Stimulated activated CD4-positive, alpha-beta T cell treated with anti-CD3 and anti-CD28 coated beads, Interleukin-4, amount 100 ng/mL, for 4 hours (primary cell): Measurements from ENCODE around the gene SHROOM3.
"Not testable (repeated sequence)": the region's sequence is repeated elsewhere in the genome, so short reads cannot be mapped to it uniquely, and the experiment has no call there.

Source experiments
- DNase-seq, 2 experiments: peaks; one replicate each; pipeline ENCODE4 v3.0.0-alpha.2; 2020

The SHROOM3 gene

GRCh38 chr4:76434901-76435527 lies at the start of gene SHROOM3:
TSS of gene SHROOM3 (plus strand) at chr4:76435229. CDS start at chr4:76436053, 824 bp downstream.
- DNase-seq = no peak

DNA sequence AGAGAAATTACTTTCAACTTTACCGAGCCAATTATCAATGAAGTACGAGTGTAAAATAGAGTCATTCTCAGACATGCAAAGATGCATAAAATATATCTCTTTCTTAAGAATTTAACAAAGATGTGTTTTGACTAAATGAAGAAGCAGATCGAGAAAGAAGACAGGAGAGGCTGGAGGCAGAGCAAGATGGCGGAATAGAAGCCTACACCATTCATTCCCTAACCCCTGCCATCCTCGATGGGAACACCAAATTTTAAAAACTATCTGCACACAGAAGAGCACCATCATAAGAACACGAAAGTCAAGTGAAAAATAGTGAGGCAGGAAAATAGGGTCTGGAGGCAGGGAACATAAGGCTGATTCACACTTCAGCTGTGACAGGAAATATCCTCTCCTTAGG lies 49.1 kb upstream of the SHROOM3 start:
- no peak for DNase-seq

DNA sequence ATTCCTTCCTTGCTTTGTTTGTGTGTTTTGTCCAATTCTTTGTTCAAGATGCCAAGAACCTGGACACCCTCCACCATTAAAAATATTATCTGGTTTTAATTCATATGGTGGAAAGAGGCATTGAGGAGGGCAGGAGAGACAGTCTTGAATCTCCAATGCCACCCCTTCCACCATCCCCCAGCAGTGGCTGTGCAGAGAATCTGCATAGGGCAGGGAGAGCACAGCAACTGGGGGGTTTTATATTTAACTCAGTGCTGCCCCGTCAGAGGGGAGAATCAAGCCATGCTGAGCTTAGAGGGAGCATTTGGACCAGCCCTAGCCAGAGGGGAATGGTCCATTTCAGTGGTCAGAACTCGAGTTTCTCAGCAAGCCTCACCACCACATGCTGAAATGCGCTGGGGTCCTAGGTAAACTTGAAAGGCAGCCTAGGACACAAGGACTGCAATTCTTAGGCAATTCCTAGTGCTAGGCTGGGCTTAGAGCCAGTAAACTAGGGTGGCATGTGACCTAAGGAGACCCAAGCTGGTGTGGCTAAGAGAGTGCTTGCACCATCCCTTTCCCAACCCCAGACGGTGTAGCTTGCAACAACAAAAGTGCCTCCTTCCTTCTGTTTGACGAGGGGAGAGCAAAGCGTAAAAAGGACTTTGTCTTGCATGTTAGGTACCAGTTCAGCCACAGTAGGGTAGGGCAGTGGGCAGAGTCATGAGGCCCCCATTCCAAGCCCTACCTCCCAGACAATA lies 48.3 kb upstream of the SHROOM3 start:
- no peak for DNase-seq

GRCh38 chr4:76388160-76388908 lies 46.7 kb upstream of the SHROOM3 start:
- no peak for DNase-seq

DNA sequence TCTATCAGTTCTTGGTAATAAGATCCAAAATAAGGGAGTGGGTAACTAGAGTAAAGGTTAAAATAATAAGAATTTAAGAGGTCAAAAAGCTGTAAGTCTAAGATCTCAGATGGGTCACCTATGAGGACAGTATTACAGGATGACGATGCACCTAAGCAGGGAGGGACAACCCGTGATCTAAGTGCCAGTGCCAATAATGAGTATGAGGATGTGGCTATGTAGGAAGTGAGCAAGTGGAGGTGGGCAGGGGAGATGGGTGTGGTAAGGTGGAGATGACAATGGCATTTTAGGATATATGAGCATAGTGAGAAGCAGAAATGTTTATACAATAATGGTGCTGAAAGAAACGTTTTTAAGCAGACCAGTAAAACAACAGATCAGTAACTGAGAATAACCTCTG lies 33.4 kb upstream of the SHROOM3 start:
- no peak for DNase-seq

DNA sequence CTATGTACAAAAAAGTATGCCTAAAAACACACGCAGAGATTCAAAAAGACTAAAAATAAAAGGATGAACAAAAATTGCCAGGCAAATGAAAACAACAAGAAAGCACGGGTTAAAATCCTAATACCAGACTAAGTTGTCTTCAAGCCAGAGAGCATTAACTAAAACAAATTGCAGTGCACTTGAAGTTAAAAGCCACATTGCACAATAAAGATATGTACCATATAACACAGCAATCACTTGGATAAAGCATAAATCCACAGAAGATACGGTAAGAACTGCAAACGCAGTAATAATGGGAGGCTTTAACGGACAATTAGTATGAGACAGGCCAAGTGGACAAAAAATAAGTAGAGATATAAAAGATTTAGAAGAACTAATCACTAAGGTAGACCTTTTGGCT lies 28.9 kb upstream of the SHROOM3 start:
- DNase-seq = no peak

DNA sequence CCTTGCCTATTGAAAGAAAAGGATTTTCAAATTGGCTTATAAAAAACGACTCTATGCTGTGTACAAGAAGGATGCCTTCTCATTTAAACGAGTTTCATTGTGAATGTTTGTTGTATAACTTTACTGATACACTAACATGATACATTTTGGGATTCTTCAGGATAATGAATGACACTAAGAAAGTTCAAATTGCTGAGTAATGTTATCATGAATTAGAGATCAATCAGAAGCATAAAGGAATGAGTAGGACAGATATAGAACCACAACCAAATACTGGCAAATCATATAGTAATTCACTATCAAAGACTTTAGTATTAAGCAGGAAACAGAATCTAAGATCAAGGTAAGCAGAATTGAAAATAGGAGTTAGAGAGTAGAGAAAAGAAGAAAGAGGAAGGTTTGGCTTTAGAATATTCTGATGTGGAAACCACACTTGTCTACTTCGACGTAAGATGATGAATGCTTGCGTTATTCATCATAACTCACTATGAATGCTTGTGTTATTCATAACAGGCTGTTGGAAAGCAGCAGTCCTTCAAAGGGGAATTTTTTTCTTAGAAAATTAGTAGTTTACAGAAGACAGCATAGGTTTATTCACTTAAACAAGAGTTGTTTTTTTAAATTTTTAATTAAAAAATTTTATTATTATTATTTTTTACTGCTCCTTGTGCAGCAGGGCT lies 27.4 kb upstream of the SHROOM3 start:
- DNase-seq = no peak

- no peak for DNase-seq
Measured at GRCh38 chr4:76410636-76411035, 24.4 kb upstream of the SHROOM3 start.

DNA sequence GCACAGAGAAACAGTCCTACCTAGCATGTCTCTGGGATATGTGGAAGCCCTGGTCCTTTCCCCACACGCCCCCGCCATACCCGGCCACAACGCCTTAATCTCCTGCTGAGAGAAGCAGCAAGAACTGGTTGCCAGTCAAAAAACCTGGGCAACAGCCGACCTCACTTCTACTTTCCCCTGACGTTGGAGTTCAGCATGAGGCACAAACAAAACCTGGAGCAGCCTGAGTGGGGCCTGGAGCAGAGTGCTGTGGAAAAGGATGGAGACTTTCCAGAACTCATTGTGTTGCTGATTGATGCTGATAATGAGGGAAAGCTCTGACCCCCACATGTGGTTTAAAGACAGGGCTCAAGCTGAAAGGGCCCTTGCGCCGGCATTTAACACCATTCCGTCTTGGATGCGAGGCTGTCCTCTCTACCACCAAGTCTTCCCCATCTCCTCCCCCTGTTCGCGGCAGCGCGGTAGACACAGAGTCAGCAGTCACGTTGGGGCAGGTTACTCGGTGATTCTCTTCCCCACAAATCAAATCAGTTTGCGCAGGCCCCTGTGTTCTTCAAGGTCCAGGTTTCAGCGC lies 14.8 kb upstream of the SHROOM3 start:
- no peak for DNase-seq

DNA sequence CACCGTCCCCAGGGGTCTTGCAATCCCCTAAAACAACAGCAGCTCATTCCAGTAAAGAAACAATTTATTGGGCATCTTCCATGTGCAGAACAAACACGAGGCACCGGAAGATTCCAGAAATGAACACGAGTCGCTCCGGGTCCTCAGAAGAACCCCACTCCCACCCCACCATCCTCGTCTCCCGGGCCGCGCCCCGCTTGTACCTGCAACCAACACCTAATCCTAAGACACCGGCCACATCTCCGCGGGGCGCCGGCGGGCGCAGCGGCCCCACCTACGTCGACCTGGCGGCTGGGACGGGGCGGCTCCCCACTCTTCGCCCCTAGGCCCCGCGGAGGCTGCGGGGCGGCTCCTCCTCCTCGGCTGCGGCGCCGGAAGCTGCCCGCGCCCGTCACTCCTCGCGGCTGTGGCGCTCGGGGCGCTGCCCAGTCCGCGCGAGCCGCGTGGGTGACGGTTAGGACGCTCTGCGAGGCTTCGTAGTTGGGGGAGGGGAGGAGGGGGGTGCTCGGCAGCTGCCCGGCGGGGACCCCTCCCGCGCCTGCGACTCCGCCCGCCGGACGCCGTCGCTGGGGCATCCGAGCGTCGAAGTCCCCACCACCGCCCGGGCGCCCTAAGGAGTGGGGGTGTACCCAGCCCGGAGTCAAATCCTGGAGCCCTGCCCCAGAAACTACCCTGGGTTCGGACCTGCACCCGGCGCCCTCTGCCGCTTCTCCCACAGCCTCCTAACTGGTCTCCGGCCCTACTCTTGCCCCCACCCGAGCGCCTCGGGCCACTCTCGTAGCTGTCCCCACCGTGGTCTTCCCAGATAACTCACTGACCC lies 14.1 kb upstream of the SHROOM3 start, which contains the start of gene CCDC158:
Gene CCDC158, minus strand, starts transcription at position 380 of the 820 bp plus-strand sequence. CDS start 17,934 bp downstream, outside the sequence.
- peak in 1 of 2 experiments; percentile 2 for DNase-seq

- DNase-seq = not testable (repeated sequence)
Measured at GRCh38 chr4:76423159-76423558, 11.9 kb upstream of the SHROOM3 start.

- no peak for DNase-seq
Measured at GRCh38 chr4:76426272-76426671, 8.8 kb upstream of the SHROOM3 start.

GRCh38 chr4:76429636-76430035 lies 5.4 kb upstream of the SHROOM3 start:
- no peak for DNase-seq

- no peak for DNase-seq
Measured at GRCh38 chr4:76430519-76431388, 4.3 kb upstream of the SHROOM3 start.

DNA sequence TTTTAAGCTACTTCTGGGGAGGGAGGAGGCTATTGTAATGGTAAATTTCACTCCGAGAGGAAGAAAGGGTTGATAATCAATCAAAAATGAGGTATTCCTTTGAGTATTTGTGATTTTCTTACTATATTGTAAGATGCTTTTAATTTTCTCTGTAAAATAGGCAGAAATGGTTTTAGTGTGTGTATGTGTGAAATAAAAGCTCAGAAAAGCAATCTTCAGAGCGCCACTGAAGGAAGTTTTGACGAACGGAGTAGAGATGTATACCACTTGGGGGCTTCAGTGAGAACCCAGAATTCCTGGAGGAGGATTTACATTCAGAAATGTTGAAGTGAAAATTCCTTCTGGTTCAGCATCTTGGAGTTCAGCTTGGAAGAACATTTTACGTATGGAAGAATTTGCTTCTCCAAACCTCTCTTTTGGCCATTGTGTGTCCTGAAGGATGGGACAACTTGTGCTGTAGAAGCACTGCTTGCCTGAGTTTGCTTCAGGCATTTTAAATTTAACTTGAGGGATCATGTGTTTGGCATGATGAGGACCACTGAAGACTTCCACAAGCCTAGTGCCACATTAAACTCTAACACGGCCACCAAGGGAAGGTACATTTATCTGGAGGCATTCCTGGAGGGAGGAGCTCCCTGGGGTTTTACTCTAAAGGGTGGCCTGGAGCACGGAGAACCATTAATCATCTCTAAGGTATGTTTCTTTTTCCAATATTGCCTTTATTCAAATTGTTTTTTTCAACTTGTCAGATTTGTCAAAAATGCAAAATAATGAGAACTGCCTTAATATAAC lies 695 bp downstream of the SHROOM3 start:
- DNase-seq = no peak

DNA sequence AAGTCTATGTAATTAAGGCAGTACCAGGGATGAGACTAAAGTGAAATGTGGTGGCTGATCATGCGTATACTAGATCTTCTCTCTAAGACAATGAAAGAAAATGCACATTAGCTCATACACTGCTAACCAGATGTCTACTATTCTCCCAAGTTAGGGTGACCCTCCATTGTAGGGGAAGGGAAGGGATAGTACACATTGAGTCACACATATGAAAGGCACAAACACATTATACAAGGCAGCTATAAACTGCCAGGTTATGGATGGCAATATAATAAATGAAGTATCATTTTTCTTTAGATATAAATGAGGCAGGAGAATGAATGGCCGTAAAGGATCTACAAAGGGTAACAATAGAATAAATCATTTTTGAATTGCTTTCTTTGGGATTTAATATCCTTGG lies 4.5 kb downstream of the SHROOM3 start:
- no peak for DNase-seq

DNA sequence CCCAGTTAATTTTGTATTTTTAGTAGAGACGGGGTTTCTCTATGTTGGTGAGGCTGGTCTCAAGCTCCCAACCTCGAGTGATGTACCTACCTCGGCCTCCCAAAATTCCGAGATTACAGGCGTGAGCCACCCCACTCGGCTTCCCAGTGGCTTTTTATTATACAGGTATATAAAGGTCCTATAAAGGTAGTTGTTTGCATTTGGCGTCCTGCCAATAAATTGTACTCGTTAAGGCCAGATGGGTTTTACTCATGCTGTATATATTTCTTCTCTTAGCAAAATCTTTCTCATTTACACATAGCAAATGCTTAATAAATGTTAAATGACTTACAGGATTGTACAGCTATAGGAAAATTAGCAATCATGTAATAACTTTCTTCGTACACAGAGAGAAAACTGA lies 6.9 kb downstream of the SHROOM3 start:
- no peak for DNase-seq

- no peak for DNase-seq
Measured at GRCh38 chr4:76442807-76443206, 7.8 kb downstream of the SHROOM3 start.

- DNase-seq = no peak
Measured at GRCh38 chr4:76443376-76443775, 8.3 kb downstream of the SHROOM3 start.

GRCh38 chr4:76445911-76446310 lies 10.9 kb downstream of the SHROOM3 start:
- no peak for DNase-seq
